ENCODE data around the gene ZCCHC9. TPM values are rescaled to one million over a fixed set of nuclear protein-coding genes. Genes with fewer than 3 reads are reported as not detected.
A peak's percentile ranks its signal among the peaks of the same experiment; 100 is the strongest.

The ZCCHC9 gene
- total and polyA plus RNA-seq, 2 of the 4 experiments (the other 2 are of a cell fraction): 20.4 to 24.6 TPM

GRCh38 chr5:81314581-81314980 lies 13.2 kb downstream of the ZCCHC9 start:
- POLR2A ChIA-PET (ENCODE audit: unreplicated experiment): no interaction called here
- no CpG with 5 or more reads among the region's 3 CpGs for WGBS, 2 experiments (ENCODE audit: extremely low coverage in 2 of 2, insufficient read length in 1 of 2)

More at GRCh38 chr5:81314581-81314980, 13.2 kb downstream of the ZCCHC9 start:
- H3K36me3 ChIP-seq (ENCODE audit: control insufficient read depth, insufficient read depth, low read length): peaks cover 16% of the 10 kb centered on the region
- H3K4me1 ChIP-seq (ENCODE audit: control insufficient read depth, insufficient read depth, low read length): peaks cover 6% of the 10 kb centered on the region; the same call in 1 of the 2 replicates
- no peak overlapping the region for H3K56ac ChIP-seq (ENCODE audit: extremely low read depth, insufficient read depth, low read length)
- TF ChIP-seq RCOR1 (IDR thresholded peaks at IDR 0.05; ENCODE audit: insufficient replicate concordance, low read length) (no peak), ELK1 (IDR thresholded peaks at IDR 0.05; ENCODE audit: borderline replicate concordance, low read depth, low read length) (no peak), POLR2A (IDR thresholded peaks at IDR 0.05; ENCODE audit: low read depth, low read length) (no peak), NFE2L2 (IDR thresholded peaks at IDR 0.05; ENCODE audit: low read depth, low read length) (no peak)
- TF ChIP-seq, protein P1, sequence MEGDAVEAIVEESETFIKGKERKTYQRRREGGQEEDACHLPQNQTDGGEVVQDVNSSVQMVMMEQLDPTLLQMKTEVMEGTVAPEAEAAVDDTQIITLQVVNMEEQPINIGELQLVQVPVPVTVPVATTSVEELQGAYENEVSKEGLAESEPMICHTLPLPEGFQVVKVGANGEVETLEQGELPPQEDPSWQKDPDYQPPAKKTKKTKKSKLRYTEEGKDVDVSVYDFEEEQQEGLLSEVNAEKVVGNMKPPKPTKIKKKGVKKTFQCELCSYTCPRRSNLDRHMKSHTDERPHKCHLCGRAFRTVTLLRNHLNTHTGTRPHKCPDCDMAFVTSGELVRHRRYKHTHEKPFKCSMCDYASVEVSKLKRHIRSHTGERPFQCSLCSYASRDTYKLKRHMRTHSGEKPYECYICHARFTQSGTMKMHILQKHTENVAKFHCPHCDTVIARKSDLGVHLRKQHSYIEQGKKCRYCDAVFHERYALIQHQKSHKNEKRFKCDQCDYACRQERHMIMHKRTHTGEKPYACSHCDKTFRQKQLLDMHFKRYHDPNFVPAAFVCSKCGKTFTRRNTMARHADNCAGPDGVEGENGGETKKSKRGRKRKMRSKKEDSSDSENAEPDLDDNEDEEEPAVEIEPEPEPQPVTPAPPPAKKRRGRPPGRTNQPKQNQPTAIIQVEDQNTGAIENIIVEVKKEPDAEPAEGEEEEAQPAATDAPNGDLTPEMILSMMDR (conservative IDR thresholded peaks at IDR 0.05; ENCODE audit: low read depth, low read length): no peak
- H2AFZ ChIP-seq (replicated peaks; ENCODE audit: low read length, poor library complexity): no peak overlapping the region
- H3K9me3 ChIP-seq (ENCODE audit: control insufficient read depth, insufficient read depth, low read length): no peaks in the 10 kb centered on the region
- H4K91ac ChIP-seq (ENCODE audit: insufficient read depth, low read depth, low read length): no peak overlapping the region
- H3K14ac ChIP-seq (replicated peaks; ENCODE audit: low read depth, low read length): no peak overlapping the region
- H2BK15ac ChIP-seq (ENCODE audit: low read depth, low read length): no peak overlapping the region
- no peak overlapping the region for H2BK20ac ChIP-seq (ENCODE audit: low read depth, low read length)
- H2BK5ac ChIP-seq (ENCODE audit: low read depth, low read length, poor library complexity, severe bottlenecking): peak overlapping the region; percentile 81
- H2AK9ac ChIP-seq (replicated peaks; ENCODE audit: low read depth, low read length, poor library complexity): no peak overlapping the region
- H4K20me1 ChIP-seq (ENCODE audit: insufficient read depth, low read length): no peaks in the 10 kb centered on the region
- H3K27me3 ChIP-seq (ENCODE audit: control insufficient read depth, insufficient read depth, low read length): no peaks in the 10 kb centered on the region
- dilution Hi-C loops (cut with HindIII; ENCODE audit: low sequenced_read_pairs, unreplicated experiment) (no loop called here), intact Hi-C loops (cut with micrococcal nuclease) (no loop called here), in situ Hi-C loops (cut with MboI; ENCODE audit: low sequenced_read_pairs) (no loop called here)
- ATAC-seq (ENCODE audit: low read depth) (no peak), DNase-seq (no peak)
- H3K4me3 ChIP-seq (ENCODE audit: insufficient read depth, low read depth, low read length): no peak overlapping the region
- no peaks in the 10 kb centered on the region for H3K9me1 ChIP-seq (ENCODE audit: insufficient read depth, low read length)
- H2AK5ac ChIP-seq (ENCODE audit: low read depth, low read length): no peak overlapping the region
- 0 out of 2 replicates have a peak overlapping the region, but pooled peaks have one; percentile 44 for H2BK120ac ChIP-seq (ENCODE audit: low read depth, low read length)
- no peak overlapping the region for H3K23ac ChIP-seq (ENCODE audit: low read depth, low read length)
- no peak overlapping the region for H3K4me2 ChIP-seq (ENCODE audit: low read depth, low read length)
- H4K5ac ChIP-seq (ENCODE audit: low read depth, low read length): peak overlapping the region; percentile 80; the same call in 1 of the 2 replicates
- no peak overlapping the region; a peak in 1 of 4 replicates for H4K8ac ChIP-seq (ENCODE audit: low read depth in 2 of 2, low read length in 2 of 2)
- H3K4ac ChIP-seq (ENCODE audit: low read depth, low read length): peak overlapping the region; percentile 61; the same call in 1 of the 2 replicates
- H3K9ac ChIP-seq (ENCODE audit: low read depth, low read length): no peak overlapping the region
- peak overlapping the region; percentile 61; the same call in 1 of the 2 replicates for H3K18ac ChIP-seq (ENCODE audit: low read depth, low read length)
- CTCF ChIA-PET: interaction anchor here (0.8 kb wide), 1 partner anchor 11 kb away, joined by 3 read pairs; no protein-coding TSS in a partner anchor
- BruUV-seq (replicated peaks): no TSS peak
- peak overlapping the region; percentile 25; the same call in 1 of the 2 replicates for H3K27ac ChIP-seq (ENCODE audit: insufficient read depth, low read length)
- H3K79me1 ChIP-seq (ENCODE audit: low read depth in 1 of 2, low read length in 2 of 2): peaks cover 5% of the 10 kb centered on the region in 2 experiments; a peak in 2 of 4 replicates

Measured in IMR-90 (cell line).